K562 (cell line): ENCODE data around the gene MAPKAPK2. TPM values are rescaled to one million over a fixed set of nuclear protein-coding genes. Genes with fewer than 3 reads are reported as not detected.

ENCODE experiments used
- BMI1 ChIP-seq: fragments of 150-350 bp; IDR thresholded peaks from 2 replicates; pipeline ENCODE4 v1.6.1; 2014; ENCODE audit warnings: low read length
- CEBPB ChIP-seq: fragments of 450-650 bp; IDR thresholded peaks from 2 replicates; pipeline ENCODE4 v1.6.1; 2016; ENCODE audit warnings: missing genetic modification characterization, missing compliant biosample characterization
- DNMT1 ChIP-seq: fragments of 450-650 bp; IDR thresholded peaks from 2 replicates; pipeline ENCODE4 v1.6.1; 2016; ENCODE audit warnings: antibody characterized with exemption, mild to moderate bottlenecking
- DPF2 ChIP-seq: fragments of 450-650 bp; IDR thresholded peaks from 2 replicates; pipeline ENCODE4 v1.6.1; 2016
- FOXK2 ChIP-seq, 2 experiments: fragments of 450-650 bp; IDR thresholded peaks in 1 of 2; conservative IDR thresholded peaks in 1 of 2; 2 replicates each; pipeline ENCODE4 v1.6.1; 2016; ENCODE audit warnings: low read depth in 2 of 2, mild to moderate bottlenecking in 1 of 2
- HIVEP1 ChIP-seq: fragments of 250-450 bp; sonication (Bioruptor Pico); IDR thresholded peaks from 2 replicates; pipeline ENCODE4 v1.4.0; 2020; ENCODE audit warnings: mild to moderate bottlenecking
- L3MBTL2 ChIP-seq: fragments of 450-650 bp; IDR thresholded peaks from 2 replicates; pipeline ENCODE4 v1.6.1; 2016; ENCODE audit warnings: mild to moderate bottlenecking, moderate library complexity
- MEF2D ChIP-seq: conservative IDR thresholded peaks from 2 replicates; pipeline ENCODE4 v1.6.1; 2016; ENCODE audit warnings: low read depth, missing genetic modification characterization, missing compliant biosample characterization
- MYNN ChIP-seq, 2 experiments: sonication (generic); formaldehyde crosslinking in 1 of 2; IDR thresholded peaks; 2 replicates each; pipeline versions ENCODE4 v1.5.0 to v1.6.1; 2016 to 2020; ENCODE audit warnings: antibody characterized with exemption in 1 of 2, missing genetic modification reagents in 1 of 2
- NFATC3 ChIP-seq: fragments of 450-650 bp; IDR thresholded peaks from 2 replicates; pipeline ENCODE4 v1.6.1; 2017; ENCODE audit warnings: mild to moderate bottlenecking
- POLR2AphosphoS5 ChIP-seq: IDR thresholded peaks from 2 replicates; pipeline ENCODE4 v1.6.1; 2011; ENCODE audit warnings: mild to moderate bottlenecking, low read depth, low read length, moderate library complexity; ENCODE audit not compliant: control insufficient read depth, insufficient read depth
- RB1 ChIP-seq: fragments of 450-650 bp; IDR thresholded peaks from 2 replicates; pipeline ENCODE4 v1.6.1; 2017; ENCODE audit warnings: low read depth, mild to moderate bottlenecking
- ZBED1 ChIP-seq: IDR thresholded peaks from 2 replicates; pipeline ENCODE4 v1.6.1; 2014
- ZNF174 ChIP-seq: fragments of 250-450 bp; sonication (Bioruptor Pico); IDR thresholded peaks from 2 replicates; pipeline ENCODE4 v1.4.0; 2020; ENCODE audit warnings: mild to moderate bottlenecking
- ZNF24 ChIP-seq: fragments of 450-650 bp; IDR thresholded peaks from 2 replicates; pipeline ENCODE4 v1.6.1; 2016
- polyA plus RNA-seq, 8 experiments: library from polyadenylated mRNA; depleted of rRNA in 4 of 8; stranded (reverse) in 5 of 8; unstranded in 3 of 8; fragments of >200 nt; fragmentation: Nextera tagmentation in 2 of 8; fragmentation: Illumina TruSeq in 1 of 8; extraction: Ambion mirVana in 2 of 8; extraction: Trizol in 1 of 8; gene quantifications; 2 replicates each; pipeline versions ENCODE4 v1.2.1 to v1.2.3, GENCODE V29; 2011 to 2014; ENCODE audit warnings: inconsistent platforms in 1 of 8, missing spikeins in 1 of 8
- total RNA-seq, 7 experiments: library from RNA; depleted of rRNA in 6 of 7; stranded (reverse); fragments of >200 nt in 6 of 7; fragmentation: Illumina TruSeq in 2 of 7; extraction: Trizol in 2 of 7; gene quantifications; 2 replicates each; pipeline versions ENCODE4 v1.2.1 to v1.2.3, GENCODE V29; 2011 to 2021; ENCODE audit warnings: low replicate concordance in 1 of 7
- TF ChIP-seq, protein P1 (sequence below): IDR thresholded peaks from 3 replicates; pipeline ENCODE4 v1.6.1; 2011; ENCODE audit warnings: borderline replicate concordance, mild to moderate bottlenecking; ENCODE audit not compliant: insufficient read length, insufficient read depth
- TF ChIP-seq, protein P2 (sequence below): fragments of 250-450 bp; sonication (Bioruptor Pico); IDR thresholded peaks from 2 replicates; pipeline ENCODE4 v1.9.0; 2021; ENCODE audit warnings: mild to moderate bottlenecking
- TF ChIP-seq, protein P3 (sequence below): fragments of 450-650 bp; IDR thresholded peaks from 2 replicates; pipeline ENCODE4 v1.7.1; 2018; ENCODE audit warnings: mild to moderate bottlenecking, low read depth; ENCODE audit not compliant: partially characterized antibody
- TF ChIP-seq, protein P4 (sequence below): sonication (generic); formaldehyde crosslinking; IDR thresholded peaks from 2 replicates; pipeline ENCODE4 v1.5.0; 2020; ENCODE audit warnings: missing genetic modification reagents
- TF ChIP-seq, protein P5 (sequence below): sonication (generic); formaldehyde crosslinking; IDR thresholded peaks from 2 replicates; pipeline ENCODE4 v1.9.0; 2022; ENCODE audit warnings: mild to moderate bottlenecking, missing genetic modification reagents
- TF ChIP-seq, protein P6 (sequence below), 2 experiments: fragments of 450-650 bp in 1 of 2; IDR thresholded peaks; 2 replicates each; pipeline ENCODE4 v1.6.1; 2011 to 2017; ENCODE audit warnings: low read depth in 2 of 2, antibody characterized with exemption in 1 of 2, borderline replicate concordance in 1 of 2, low read length in 1 of 2, mild to moderate bottlenecking in 1 of 2, mixed read lengths in 1 of 2; ENCODE audit not compliant: control insufficient read depth in 1 of 2

MAPKAPK2 gene
- total and polyA plus RNA-seq, 9 of the 15 experiments (the other 6 are each of a cell fraction or from before 2014, with no cell fraction given): 0.63 to 94.2 (median 52.1) TPM

DNA sequence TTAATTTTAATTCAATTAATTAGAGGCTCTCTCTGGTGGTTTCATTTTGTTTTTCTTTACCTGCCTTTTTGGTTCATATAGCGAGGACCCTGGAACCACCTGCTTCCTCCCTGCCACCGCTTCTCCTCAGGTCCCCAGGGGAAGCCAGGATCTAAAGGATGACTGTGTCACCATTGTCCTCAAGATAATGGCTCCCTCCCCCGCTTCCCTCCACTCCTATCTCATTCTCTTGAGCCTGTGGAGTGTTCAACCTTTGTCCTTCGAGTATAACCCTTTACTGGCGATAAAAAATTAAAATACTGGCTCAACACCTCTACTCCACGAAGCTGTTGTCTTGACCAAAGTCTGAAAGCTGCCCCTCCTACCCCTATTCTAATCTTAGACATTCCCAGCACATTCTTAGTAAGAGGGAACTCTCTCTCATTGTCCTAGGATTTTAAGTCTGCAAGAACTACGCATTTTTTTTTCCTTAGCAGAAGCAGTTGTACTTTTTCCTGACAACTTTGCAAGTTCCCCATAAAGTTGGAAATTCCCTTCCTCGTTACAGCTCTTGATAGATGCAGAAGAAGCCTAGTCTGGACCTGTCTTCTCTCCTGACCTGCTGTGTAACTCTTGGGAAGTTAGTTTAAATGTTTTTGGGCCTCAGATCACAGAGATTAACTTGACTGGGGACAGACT is 12.6 kb upstream of the MAPKAPK2 start (continued):
- TF ChIP-seq ZNF24: no peak
- TF ChIP-seq, protein P1, sequence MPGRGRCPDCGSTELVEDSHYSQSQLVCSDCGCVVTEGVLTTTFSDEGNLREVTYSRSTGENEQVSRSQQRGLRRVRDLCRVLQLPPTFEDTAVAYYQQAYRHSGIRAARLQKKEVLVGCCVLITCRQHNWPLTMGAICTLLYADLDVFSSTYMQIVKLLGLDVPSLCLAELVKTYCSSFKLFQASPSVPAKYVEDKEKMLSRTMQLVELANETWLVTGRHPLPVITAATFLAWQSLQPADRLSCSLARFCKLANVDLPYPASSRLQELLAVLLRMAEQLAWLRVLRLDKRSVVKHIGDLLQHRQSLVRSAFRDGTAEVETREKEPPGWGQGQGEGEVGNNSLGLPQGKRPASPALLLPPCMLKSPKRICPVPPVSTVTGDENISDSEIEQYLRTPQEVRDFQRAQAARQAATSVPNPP: no peak
- no peak for TF ChIP-seq FOXK2 (conservative IDR thresholded peaks at IDR 0.05 in 1 of 2, IDR thresholded peaks at IDR 0.05 in 1 of 2; ENCODE audit: low read depth in 2 of 2)
- no peak for TF ChIP-seq MYNN (IDR thresholded peaks at IDR 0.05)
- no peak for TF ChIP-seq MYNN (CRISPR knock-in tag; IDR thresholded peaks at IDR 0.05)
- no peak for TF ChIP-seq HIVEP1 (CRISPR knock-in tag)
- TF ChIP-seq ZNF174 (CRISPR knock-in tag): no peak
- TF ChIP-seq, protein P2, sequence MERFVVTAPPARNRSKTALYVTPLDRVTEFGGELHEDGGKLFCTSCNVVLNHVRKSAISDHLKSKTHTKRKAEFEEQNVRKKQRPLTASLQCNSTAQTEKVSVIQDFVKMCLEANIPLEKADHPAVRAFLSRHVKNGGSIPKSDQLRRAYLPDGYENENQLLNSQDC (CRISPR knock-in tag): no peak
- TF ChIP-seq, protein P3, sequence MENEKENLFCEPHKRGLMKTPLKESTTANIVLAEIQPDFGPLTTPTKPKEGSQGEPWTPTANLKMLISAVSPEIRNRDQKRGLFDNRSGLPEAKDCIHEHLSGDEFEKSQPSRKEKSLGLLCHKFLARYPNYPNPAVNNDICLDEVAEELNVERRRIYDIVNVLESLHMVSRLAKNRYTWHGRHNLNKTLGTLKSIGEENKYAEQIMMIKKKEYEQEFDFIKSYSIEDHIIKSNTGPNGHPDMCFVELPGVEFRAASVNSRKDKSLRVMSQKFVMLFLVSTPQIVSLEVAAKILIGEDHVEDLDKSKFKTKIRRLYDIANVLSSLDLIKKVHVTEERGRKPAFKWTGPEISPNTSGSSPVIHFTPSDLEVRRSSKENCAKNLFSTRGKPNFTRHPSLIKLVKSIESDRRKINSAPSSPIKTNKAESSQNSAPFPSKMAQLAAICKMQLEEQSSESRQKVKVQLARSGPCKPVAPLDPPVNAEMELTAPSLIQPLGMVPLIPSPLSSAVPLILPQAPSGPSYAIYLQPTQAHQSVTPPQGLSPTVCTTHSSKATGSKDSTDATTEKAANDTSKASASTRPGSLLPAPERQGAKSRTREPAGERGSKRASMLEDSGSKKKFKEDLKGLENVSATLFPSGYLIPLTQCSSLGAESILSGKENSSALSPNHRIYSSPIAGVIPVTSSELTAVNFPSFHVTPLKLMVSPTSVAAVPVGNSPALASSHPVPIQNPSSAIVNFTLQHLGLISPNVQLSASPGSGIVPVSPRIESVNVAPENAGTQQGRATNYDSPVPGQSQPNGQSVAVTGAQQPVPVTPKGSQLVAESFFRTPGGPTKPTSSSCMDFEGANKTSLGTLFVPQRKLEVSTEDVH: no peak
- TF ChIP-seq CEBPB (tag): no peak
- TF ChIP-seq L3MBTL2: peak; percentile 45
- no peak for TF ChIP-seq ZBED1
- no peak for TF ChIP-seq NFATC3
- no peak for TF ChIP-seq BMI1
- TF ChIP-seq MEF2D (tag): no peak
- peak; percentile 65; the same call in 1 of the 2 replicates for TF ChIP-seq POLR2AphosphoS5
- TF ChIP-seq, protein P4, sequence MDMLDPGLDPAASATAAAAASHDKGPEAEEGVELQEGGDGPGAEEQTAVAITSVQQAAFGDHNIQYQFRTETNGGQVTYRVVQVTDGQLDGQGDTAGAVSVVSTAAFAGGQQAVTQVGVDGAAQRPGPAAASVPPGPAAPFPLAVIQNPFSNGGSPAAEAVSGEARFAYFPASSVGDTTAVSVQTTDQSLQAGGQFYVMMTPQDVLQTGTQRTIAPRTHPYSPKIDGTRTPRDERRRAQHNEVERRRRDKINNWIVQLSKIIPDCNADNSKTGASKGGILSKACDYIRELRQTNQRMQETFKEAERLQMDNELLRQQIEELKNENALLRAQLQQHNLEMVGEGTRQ (CRISPR knock-in tag): no peak
- TF ChIP-seq, protein P5, sequence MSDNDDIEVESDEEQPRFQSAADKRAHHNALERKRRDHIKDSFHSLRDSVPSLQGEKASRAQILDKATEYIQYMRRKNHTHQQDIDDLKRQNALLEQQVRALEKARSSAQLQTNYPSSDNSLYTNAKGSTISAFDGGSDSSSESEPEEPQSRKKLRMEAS: no peak
- TF ChIP-seq RB1: no peak
- TF ChIP-seq, protein P6, sequence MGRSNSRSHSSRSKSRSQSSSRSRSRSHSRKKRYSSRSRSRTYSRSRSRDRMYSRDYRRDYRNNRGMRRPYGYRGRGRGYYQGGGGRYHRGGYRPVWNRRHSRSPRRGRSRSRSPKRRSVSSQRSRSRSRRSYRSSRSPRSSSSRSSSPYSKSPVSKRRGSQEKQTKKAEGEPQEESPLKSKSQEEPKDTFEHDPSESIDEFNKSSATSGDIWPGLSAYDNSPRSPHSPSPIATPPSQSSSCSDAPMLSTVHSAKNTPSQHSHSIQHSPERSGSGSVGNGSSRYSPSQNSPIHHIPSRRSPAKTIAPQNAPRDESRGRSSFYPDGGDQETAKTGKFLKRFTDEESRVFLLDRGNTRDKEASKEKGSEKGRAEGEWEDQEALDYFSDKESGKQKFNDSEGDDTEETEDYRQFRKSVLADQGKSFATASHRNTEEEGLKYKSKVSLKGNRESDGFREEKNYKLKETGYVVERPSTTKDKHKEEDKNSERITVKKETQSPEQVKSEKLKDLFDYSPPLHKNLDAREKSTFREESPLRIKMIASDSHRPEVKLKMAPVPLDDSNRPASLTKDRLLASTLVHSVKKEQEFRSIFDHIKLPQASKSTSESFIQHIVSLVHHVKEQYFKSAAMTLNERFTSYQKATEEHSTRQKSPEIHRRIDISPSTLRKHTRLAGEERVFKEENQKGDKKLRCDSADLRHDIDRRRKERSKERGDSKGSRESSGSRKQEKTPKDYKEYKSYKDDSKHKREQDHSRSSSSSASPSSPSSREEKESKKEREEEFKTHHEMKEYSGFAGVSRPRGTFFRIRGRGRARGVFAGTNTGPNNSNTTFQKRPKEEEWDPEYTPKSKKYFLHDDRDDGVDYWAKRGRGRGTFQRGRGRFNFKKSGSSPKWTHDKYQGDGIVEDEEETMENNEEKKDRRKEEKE (IDR thresholded peaks at IDR 0.05; ENCODE audit: borderline replicate concordance in 1 of 2, control insufficient read depth in 1 of 2, low read depth in 2 of 2, low read length in 1 of 2): no peak
- no peak for TF ChIP-seq DNMT1
- peak; percentile 95 for TF ChIP-seq DPF2
